Adipose tissue (tissue), 3 donors: ENCODE measurements around the gene ATP10A. TPM values are rescaled to one million over a fixed set of nuclear protein-coding genes. Genes with fewer than 3 reads are reported as not detected.
"Not testable (repeated sequence)": the region's sequence is repeated elsewhere in the genome, so short reads cannot be mapped to it uniquely, and the experiment has no call there.

Experiments used
- H3K27ac ChIP-seq: one replicate; pipeline ENCODE4 v1.5.1; 2013; ENCODE audit warnings: low read depth, low read length
- WGBS, 3 donors: extraction: QIAGEN DNeasy Blood & Tissue Kit; methylation state at CpG; one replicate each; pipeline ENCODE4 v1.1.7; 2013; 5-methylcytosine and 5-hydroxymethylcytosine counted together
- polyA plus RNA-seq, 3 donors: library from polyadenylated mRNA; stranded (reverse); fragments of 200-250 nt; gene quantifications; one replicate each; pipeline ENCODE4 v1.2.3, GENCODE V29; 2013
- donor health status: healthy with polysubstance abuse.
- donor health status: Bipolar disorder and iron deficiency.
- donor health status: healthy.

The ATP10A gene
- polyA plus RNA-seq, 3 donors = 1.0 to 2.8 (median 2.4) TPM

- no peak overlapping the region for H3K27ac ChIP-seq
- 0 to 2% (median 1%) methylated on average over 59 to 69 of the region's 69 CpGs for WGBS, 3 donors
Observed at GRCh38 chr15:25862472-25863110, 536 bp downstream of the ATP10A start.

- 22 to 26% (median 23%) methylated on average over 17 to 19 of the region's 19 CpGs for WGBS, 3 donors
- no peak overlapping the region for H3K27ac ChIP-seq
Observed at GRCh38 chr15:25862071-25862471, 1.1 kb downstream of the ATP10A start.

- no peak overlapping the region for H3K27ac ChIP-seq
- WGBS, 3 donors = 68 to 77% (median 71%) methylated on average over 20 of the region's 20 CpGs
Observed at GRCh38 chr15:25860885-25861866, 2.0 kb downstream of the ATP10A start.

GRCh38 chr15:25859838-25860645, 3.1 kb downstream of the ATP10A start:
- H3K27ac ChIP-seq = no peak overlapping the region
- 70 to 82% (median 77%) methylated on average over 15 of the region's 15 CpGs for WGBS, 3 donors

- WGBS, 3 donors = 49 to 71% (median 69%) methylated on average over 13 of the region's 13 CpGs
Observed at GRCh38 chr15:25858952-25859760, 4.0 kb downstream of the ATP10A start.

GRCh38 chr15:25856059-25856458, 7.1 kb downstream of the ATP10A start:
- 65 to 85% (median 80%) methylated on average over 5 of the region's 5 CpGs for WGBS, 3 donors
- not testable (repeated sequence) for H3K27ac ChIP-seq

More at GRCh38 chr15:25858952-25859760, 4.0 kb downstream of the ATP10A start:
- H3K27ac ChIP-seq = no peak overlapping the region

- peak overlapping the region; percentile 22 for H3K27ac ChIP-seq
- 26 to 43% (median 37%) methylated on average over 4 of the region's 4 CpGs for WGBS, 3 donors
Observed at GRCh38 chr15:25852661-25853524, 10.2 kb downstream of the ATP10A start.

GRCh38 chr15:25852027-25852426, 11.1 kb downstream of the ATP10A start:
- no peak overlapping the region for H3K27ac ChIP-seq

- WGBS, 3 donors = 11 to 12% (median 12%) methylated on average over 29 to 36 of the region's 36 CpGs
- H3K27ac ChIP-seq = peak overlapping the region; percentile 72
Observed at GRCh38 chr15:25850154-25851111, 12.7 kb downstream of the ATP10A start.

GRCh38 chr15:25849157-25849921, 13.8 kb downstream of the ATP10A start:
- no peak overlapping the region for H3K27ac ChIP-seq
- 25 to 47% (median 33%) methylated on average over 11 of the region's 11 CpGs for WGBS, 3 donors

- 58 to 77% (median 69%) methylated on average over 5 of the region's 5 CpGs for WGBS, 3 donors
- H3K27ac ChIP-seq = no peak overlapping the region
Observed at GRCh38 chr15:25848784-25849156, 14.4 kb downstream of the ATP10A start.

- H3K27ac ChIP-seq = no peak overlapping the region
- 85 to 95% (median 89%) methylated on average over 8 of the region's 8 CpGs for WGBS, 3 donors
Observed at GRCh38 chr15:25848325-25848724, 14.8 kb downstream of the ATP10A start.

GRCh38 chr15:25847051-25847450, 16.1 kb downstream of the ATP10A start:
- H3K27ac ChIP-seq = no peak overlapping the region
- WGBS, 3 donors = 15 to 71% (median 55%) methylated on average over 2 of the region's 2 CpGs

- no peak overlapping the region for H3K27ac ChIP-seq
- 62 to 71% (median 70%) methylated on average over 7 of the region's 7 CpGs for WGBS, 3 donors
Observed at GRCh38 chr15:25846377-25846776, 16.8 kb downstream of the ATP10A start.

- H3K27ac ChIP-seq = no peak overlapping the region
- 59 to 86% (median 82%) methylated on average over 14 of the region's 14 CpGs for WGBS, 3 donors
Observed at GRCh38 chr15:25844981-25845680, 18.0 kb downstream of the ATP10A start.
